Stimulated activated CD8-positive, alpha-beta memory T cell treated with anti-CD3 and anti-CD28 coated beads, Interleukin-7, amount 100 ng/mL, for 24 hours (primary cell): Measurements from ENCODE around the gene IFT122.
A peak's percentile ranks its signal among the peaks of the same experiment; 100 is the strongest.
"Not testable (repeated sequence)": the region's sequence is repeated elsewhere in the genome, so short reads cannot be mapped to it uniquely, and the experiment has no call there.

Experiments
- DNase-seq: peaks from one replicate; pipeline ENCODE4 v3.0.0-alpha.2; 2020; ENCODE audit warnings: low read depth

Gene IFT122

GRCh38 chr3:129439817-129440617 lies at the start of gene IFT122, which contains the start of gene MBD4:
Gene IFT122, plus strand, starts transcription at chr3:129440224. Its CDS starts 107 bp downstream, at chr3:129440331.
Gene MBD4, minus strand, starts transcription at chr3:129439948. Its CDS starts 115 bp downstream, at chr3:129439833.
- DNase-seq: peak; percentile 95

- DNase-seq: not testable (repeated sequence)
Measured at GRCh38 chr3:129391583-129391982, 48.4 kb upstream of the IFT122 start.

- not testable (repeated sequence) for DNase-seq
Measured at GRCh38 chr3:129392106-129392887, 47.7 kb upstream of the IFT122 start.

- DNase-seq: no peak
Measured at GRCh38 chr3:129393271-129393670, 46.8 kb upstream of the IFT122 start.

GRCh38 chr3:129393760-129394564 lies 46.1 kb upstream of the IFT122 start:
- DNase-seq: not testable (repeated sequence)

- peak; percentile 2 for DNase-seq
Measured at GRCh38 chr3:129398803-129399144, 41.2 kb upstream of the IFT122 start.

- peak; percentile 41 for DNase-seq
Measured at GRCh38 chr3:129399145-129399894, 40.7 kb upstream of the IFT122 start.

- no peak for DNase-seq
Measured at GRCh38 chr3:129399895-129400357, 40.1 kb upstream of the IFT122 start.

GRCh38 chr3:129402210-129402609 lies 37.8 kb upstream of the IFT122 start:
- no peak for DNase-seq

GRCh38 chr3:129402616-129403015 lies 37.4 kb upstream of the IFT122 start:
- DNase-seq: no peak

- DNase-seq: no peak
Measured at GRCh38 chr3:129403450-129403849, 36.6 kb upstream of the IFT122 start.

- DNase-seq: no peak
Measured at GRCh38 chr3:129404130-129404529, 35.9 kb upstream of the IFT122 start.

- no peak for DNase-seq
Measured at GRCh38 chr3:129404610-129405009, 35.4 kb upstream of the IFT122 start.

- no peak for DNase-seq
Measured at GRCh38 chr3:129409541-129409940, 30.5 kb upstream of the IFT122 start.

GRCh38 chr3:129410971-129411370 lies 29.1 kb upstream of the IFT122 start:
- no peak for DNase-seq

GRCh38 chr3:129412542-129413198 lies 27.4 kb upstream of the IFT122 start:
- DNase-seq: no peak

GRCh38 chr3:129413238-129413637 lies 26.8 kb upstream of the IFT122 start:
- DNase-seq: not testable (repeated sequence)

- no peak for DNase-seq
Measured at GRCh38 chr3:129413687-129414506, 26.1 kb upstream of the IFT122 start.

GRCh38 chr3:129415378-129415777 lies 24.6 kb upstream of the IFT122 start:
- no peak for DNase-seq

GRCh38 chr3:129415830-129416229 lies 24.2 kb upstream of the IFT122 start:
- DNase-seq: no peak
